GM18870 (cell line): Measurements from ENCODE around the gene OR1F1.
"Not testable (repeated sequence)": the region's sequence is repeated elsewhere in the genome, so short reads cannot be mapped to it uniquely, and the experiment has no call there.

Experiments used
- ATAC-seq: cut with Tn5 transposase; IDR thresholded peaks from one replicate; pipeline ENCODE4 v1.9.1; 2021; ENCODE audit warnings: moderate library complexity; ENCODE audit not compliant: unreplicated experiment

Gene OR1F1

DNA sequence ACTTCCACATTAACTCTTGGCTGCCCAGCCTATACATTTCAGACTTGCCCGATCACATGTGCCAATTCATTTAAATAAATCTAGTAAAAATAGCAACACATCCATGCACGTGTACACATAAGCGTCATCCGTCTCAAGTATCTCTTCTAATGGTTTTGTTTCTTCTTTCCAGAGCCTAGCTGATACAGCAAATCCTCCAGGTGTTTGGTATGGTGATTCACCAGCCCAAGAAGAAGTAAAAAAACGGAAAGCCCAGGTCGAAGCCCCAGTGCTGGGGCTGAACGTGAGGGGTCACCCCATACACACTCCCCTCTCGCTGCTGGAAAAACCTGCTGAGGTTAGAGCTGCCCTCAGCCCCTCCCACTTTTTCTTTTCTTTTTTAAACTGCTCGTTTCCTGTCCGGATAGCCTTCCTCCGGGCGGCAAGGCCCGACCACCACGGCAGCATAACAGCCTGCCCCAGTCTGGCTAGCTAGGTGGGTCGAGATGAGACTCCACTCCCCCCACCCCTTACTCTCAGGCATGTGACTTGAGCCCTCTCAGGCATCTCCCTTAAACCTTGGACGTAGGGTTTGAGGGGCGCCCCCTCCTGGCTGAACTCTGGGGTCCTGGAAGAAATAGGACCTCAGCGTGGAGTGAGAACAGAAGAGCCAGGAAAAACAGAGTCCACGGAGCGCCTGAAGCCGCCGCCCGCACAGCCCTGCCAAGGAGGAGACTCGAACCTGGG lies 13.9 kb upstream of the OR1F1 start:
- no peak for ATAC-seq

DNA sequence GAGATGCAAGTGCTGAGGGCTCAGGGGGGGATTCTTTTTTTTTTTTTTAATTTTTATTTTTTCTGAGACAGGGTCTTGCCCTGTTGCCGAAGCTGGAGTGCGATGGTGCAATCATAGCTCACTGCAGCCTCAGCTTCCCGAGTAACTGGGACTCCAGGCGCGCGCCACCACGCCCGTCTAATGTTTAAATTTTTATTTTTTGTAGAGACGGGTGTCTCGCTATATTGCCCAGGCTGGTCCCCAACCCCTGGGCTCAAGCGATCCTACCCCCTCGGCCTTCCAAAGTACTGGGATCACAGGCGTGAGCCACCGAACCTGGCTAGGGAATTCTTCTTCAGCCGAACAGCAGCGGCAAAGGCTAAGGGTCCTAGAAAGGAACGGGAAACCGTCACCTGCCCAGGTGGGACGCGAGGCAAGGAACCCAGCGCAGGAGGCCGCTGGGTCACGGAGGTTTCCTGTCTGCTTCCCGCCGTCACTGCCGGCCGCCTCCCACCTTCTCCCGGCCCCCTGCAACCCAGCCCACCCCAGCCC lies 13.3 kb upstream of the OR1F1 start:
- no peak for ATAC-seq

DNA sequence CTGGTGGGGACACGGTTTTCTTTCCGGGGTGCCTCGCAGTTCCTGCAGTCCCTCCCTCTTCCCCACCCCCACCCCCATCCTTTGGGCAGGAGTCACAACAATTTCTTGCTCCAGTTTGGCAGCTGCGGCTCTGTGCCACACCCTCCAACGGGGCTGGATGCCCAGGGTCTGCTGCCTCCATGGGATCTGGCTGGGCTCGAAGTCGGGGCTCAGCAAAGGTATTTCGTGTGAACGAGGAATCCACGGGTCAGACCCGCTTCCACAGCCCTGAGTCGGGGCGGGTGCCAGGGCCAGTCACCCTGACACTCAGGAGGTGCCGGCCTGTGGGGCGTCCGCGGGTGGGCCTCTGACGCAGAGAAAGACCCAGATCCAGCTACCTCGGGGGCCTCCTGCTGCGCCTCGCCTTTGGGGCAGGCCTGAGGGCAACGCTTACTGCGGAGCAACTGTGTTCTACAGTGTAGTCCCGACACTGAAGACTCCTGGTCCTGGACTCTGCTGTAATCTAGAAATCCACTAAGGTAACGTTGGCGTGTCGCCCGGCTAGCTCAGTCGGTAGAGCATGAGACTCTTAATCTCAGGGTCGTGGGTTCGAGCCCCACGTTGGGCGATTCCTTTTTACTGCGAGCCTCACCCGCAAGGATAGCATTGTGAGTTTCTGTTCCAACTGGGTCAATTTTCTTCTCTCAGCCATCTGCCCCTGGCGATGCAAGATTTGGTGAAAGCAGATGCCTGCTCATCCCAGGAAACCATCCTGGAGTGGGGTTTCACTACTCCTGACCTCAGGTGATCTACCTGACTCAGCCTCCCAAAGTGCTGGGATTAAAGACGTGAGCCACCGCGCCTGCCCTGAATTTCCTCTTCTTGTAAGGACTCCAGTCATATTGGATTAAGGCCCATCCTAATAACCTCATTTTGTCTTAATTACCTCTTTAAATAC lies 12.6 kb upstream of the OR1F1 start:
- no peak for ATAC-seq

DNA sequence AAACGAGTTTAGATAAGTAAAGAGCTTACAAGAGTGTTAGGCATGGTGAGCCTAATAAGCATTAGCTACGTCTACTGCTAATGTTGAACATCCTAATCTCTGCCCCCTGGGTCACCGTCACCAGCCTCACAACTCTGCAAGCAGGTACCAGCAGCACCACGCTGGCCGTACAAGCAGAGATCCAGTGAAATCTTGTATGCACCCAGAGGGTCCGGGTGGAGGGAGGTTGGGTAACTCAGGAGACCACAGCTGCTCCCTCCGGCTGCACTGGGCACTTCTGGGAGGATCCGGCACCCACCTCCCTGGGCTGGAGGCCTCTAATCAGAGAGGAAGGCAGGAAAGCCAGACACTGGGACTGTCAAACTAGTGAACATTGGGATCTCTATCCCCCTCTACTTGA lies 8.4 kb upstream of the OR1F1 start:
- no peak for ATAC-seq

DNA sequence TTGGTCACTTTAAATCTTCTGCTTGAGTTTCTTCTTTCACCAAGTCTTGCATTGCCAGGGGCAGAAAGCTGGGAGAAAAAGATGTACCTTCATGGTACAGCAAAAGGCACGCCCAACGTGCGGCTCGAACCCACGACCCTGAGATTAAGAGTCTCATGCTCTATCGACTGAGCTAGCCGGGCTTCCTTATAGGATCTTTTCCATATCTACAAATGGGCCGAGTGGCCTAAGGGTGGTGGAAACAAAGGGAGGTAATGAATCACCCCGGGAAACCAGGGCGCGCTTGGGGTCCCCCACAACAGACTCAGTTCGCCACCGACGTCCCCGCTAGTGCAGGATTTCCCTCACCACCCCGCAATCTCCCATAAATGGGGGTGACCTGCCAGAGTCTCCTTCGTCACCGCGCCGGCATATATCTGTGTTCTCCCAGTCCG lies 7.5 kb upstream of the OR1F1 start:
- no peak for ATAC-seq

DNA sequence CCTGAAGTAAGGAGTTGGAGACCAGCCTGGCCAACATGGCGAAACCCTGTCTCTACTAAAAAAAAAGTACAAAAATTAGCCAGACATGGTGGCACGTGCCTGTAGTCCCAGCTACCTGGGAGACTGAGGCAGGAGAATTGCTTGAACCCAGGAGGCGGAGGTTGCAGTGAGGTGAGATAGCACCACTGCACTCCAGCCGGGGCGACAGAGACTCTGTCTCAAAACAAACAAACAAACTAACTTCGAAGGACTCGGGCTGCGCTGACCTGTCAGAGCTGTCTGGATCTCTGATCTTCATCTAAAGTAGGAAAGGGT lies 5.8 kb upstream of the OR1F1 start:
- not testable (repeated sequence) for ATAC-seq

DNA sequence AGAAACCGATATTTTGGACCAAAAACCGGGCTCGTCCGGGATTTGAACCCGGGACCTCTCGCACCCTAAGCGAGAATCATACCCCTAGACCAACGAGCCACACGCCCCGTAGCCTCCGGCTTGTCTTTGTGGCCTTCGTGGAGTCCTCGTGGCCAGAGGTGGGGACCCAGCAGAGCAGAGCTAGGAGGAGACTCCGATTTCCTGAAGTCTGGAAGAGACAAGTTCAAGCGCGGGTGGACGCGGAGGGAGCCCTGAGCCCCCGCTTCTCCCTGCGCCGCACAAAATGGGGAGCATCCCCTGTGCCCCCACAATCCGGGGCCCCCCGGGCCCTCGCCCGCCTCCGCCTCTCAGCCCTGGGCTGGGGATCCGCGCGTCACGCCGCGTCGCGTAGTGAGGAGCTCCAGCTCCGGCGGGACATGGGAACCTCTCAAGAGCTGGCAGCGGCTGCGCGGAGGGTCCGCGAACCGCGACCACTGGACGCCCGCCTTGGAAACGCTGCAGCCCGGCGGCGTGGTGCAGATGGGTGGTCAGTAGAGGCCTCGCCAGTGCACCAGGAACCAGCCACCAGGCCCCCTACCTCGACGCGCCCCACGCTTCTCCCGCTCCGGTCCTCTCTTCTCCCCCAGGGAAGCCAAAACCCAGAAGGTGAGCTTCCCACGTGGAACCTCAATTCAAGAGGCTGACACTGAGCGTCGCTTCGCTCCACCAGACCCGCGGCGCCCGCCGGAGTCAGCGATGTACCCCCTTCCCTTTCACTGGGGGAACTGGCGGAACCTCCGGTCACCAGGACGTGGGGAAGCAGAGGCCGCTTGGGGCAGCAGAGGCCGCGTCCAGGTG lies 5.2 kb upstream of the OR1F1 start:
- ATAC-seq, result no peak

DNA sequence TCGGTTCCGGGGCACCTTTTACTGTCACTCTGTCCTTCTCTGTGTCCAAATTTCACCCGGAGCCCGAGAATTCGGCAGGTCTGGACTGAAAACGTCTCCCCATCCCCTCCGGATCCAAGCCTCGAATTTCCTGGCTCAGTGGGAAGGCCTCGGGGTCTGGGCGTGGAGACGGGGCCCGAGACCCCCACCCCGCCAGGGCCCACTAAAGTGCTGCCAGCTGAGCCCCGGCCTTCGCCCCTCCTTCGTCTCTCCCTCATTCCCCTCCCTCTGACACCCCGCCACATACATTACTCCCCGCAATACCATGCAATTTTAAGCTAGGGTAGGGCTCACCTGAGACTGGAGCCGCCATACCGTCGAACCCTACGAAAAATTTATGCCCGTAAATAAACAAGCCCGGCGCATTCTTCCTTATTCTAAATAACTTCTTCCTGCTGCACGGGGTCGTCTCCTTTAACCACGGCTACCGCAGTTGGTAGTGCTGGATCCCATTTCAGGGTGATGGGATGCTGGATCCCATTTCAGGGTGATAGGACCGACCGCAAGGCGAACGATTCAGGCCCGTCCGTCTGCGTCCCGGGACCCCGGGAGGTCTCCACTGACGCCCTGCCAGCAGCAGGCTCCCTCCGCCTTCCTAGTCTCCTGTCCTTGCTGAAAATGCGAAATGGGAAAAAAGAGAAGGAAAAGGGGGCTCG lies 4.4 kb upstream of the OR1F1 start:
- ATAC-seq, result no peak

DNA sequence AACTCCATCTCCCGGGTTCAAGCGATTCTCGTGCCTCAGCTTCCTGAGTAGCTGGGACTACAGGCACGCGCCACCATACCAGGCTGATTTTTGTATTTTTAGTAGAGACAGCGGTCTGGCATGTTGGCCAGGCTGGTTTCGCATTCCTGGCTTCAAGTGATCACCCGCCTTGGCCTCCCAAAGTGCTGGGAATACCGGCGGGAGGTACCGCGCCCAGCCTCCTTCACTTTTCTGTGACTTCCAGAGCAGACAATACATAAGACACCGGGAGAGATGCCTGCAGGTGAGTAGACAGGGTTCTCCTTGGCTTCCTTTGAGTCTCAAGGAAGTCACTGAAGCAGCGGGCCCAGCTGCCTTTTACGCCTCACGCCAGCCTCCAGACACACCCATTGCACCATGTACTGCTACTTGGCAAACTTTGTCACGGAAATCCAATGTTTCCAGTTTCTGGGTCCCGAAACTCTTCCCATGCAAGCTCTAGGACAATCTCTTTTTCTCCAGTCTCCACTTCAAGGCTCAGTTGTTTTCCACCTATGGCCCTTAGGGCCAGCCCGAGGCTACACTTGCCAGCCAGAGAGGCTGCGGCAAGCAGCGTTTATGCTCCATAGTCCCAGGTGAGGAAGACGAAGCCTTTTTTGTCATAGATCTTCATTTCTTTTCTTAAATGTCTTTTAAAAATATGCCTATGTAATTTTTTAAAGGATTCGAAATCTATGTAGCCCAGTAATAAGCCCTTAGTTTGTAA lies 886 bp upstream of the OR1F1 start:
- no peak for ATAC-seq

DNA sequence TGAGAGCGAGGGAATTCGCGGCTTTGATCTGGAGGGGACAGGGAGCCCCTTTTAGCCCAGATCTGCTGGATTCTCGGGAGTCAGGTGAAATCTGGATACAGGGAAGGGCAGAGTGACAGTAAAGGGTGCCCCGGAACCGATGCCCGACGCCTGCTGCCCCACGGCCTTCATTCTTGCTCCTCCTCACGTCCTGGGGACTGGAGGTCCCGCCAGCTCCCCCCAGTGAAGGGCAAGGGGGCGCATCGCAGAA lies 596 bp downstream of the OR1F1 start:
- ATAC-seq, result no peak

DNA sequence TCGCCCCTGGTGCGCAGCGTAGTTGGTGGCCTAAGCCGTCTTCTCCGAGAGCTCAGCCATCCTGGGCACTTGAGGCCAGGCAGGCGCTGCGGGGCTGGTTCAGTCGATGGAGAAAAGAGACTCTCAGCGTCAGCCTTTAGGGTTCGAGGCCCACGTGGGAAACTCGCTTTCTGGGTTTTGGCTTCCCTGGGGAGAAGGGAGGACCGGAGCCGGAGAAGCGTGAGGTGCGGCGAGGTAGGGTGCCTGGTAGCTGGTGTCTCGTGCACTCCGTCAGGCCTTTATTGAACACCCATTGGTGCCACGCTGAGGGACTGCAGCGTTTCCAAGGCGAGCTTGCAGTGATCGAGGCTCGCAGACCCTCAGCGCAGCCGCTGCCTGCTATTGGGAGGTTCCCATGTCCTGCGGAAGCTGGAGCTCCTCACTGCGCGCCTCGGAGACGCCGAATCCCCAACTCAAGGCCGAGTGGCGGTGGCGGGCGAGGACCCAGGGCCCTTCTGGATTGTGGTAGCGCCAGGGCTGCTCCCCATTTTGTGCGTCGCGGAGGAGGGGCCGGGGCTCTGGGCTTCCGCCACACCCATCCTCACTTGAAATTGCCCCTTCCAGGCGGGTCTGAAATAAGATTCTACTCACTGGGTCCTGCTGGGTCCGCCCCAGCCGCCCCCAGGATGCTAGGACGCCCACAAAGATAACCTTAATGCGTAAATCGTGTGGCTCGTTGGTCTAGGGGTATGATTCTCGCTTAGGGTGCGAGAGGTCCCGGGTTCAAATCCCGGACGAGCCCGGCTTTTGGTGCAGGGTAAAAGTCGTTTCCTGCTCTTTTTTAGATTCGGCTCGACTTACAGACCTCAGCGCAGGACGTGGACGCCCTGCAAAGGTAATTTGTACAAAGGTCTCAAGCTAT lies 1.2 kb downstream of the OR1F1 start:
- no peak for ATAC-seq

DNA sequence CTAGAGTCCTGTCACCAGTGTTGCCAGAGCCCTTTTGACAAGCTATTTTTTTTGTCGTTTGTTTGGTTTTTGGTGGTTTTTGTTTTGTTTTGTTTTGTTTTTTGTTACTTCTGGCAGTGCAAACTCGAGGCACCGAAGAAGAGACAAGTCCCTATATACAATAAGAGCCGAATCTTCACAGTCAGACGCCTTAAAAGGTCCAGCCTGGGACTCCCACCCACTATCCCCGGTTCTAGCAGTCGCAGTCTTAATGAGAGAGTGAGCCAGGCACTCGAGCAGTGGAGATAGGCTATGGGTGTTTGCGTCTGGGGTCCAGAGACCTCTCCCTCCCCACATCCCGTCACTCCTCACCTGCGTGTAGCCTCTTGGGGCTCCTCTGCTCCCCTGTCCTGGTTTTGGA lies 1.9 kb downstream of the OR1F1 start:
- no peak for ATAC-seq

DNA sequence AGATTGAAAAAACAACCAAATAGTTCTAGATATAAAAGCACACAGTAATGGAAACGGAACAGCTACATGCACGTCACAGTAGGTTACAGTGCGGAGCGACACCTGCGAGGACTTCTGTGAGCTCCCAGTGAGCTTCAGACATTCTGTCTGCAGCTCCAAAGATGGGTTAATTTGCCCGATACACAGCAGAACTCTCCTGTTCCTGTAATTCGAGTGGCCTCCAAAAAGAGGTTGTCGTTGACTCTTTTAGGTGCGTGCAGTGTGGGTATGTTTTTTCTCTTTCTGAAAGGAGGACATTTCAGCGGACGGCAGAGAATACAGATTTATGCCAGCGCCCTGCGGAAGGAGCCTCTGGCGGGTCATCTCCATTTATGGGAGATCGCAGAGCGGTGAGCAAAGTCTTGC lies 2.9 kb downstream of the OR1F1 start:
- no peak for ATAC-seq

DNA sequence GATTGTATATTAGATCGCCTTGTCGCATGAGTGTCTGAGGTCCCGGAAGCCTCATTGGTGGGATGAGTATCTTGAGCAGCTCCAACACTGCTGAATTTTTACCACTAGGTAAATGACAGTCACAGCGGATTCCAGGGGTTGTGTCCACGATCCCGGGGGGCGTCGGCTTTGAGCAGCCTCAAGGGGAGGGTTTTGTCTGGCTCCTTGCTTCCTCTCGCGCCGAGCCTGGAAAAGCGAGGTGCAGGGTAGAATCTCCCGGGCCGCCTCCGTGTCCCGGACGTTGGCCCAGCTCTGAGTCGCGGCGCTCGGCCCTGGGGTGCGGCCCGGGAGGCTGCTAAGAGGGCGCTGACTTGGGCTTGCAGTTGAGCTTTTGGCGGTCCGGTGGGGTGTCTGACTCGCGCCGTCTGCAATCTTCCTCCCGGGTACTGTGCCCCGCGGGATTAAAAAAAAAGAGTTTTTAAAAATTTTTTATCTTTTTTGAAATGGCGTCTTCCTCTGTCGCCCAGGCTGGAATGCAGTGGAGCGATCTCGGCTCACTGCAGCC lies 4.5 kb downstream of the OR1F1 start:
- ATAC-seq, result no peak

DNA sequence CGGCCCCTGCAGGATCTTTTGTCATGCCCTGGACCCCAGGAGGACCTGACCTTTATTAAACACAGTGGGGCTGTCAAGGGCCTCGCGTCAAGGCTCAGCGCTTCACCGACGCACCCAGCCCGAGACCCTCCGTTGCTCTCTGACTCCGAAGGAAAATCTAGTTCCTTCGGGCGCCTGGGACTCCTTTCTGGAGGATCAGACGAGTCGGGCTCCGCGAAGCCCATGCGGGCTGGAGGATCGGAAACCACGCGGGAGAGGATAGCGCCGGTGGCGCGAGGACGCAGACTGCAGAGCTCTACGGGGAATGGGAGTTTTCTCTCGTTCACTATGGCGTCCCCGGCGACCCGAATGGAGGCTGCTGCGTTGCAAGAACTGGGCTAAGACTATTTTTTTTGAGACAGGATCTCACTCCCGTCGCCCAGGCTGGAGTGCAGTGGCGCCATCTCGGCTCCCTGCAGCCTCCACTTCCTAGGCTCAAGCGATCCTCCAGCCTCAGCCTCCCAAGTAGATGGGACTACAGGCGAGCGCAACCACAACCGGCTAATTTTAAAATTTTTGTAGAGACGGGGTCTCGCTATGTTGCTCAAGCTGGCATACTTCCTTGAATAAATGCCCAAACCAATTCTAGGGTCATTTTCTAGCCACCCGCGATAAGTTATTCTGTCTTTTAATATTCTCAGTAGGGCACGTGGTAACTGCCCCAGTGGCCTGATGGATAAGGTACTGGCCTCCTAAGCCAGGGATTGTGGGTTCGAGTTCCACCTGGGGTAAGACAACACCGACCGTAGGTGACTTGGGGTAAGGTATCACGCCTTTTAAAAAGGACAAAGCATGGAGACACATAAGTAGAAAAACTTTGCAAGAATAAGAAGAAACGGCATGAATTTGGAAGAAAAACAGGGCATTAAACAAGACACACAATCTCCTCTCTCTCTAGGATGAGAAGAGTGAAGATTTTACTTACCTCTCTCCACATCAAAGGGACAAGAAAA lies 5.5 kb downstream of the OR1F1 start:
- no peak for ATAC-seq

DNA sequence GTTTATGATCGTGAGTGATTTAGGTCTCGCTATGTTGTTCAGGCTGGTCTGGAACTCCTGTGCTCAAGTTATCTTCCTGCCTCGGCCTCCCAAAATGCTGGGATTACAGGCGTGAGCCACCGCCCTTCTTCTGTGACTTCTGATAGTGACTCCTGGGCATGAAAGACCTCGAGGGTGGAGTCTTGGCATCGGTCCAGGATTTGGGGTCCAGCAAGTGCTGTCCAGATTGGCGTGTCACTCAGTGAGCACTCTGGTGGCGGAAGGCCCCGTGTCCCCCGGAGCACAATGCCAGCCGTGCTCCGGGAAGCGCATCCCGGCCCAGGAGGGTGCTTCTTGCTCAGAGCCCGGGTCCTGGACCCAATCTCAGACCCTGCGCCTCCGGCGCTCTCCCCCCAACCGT lies 6.8 kb downstream of the OR1F1 start:
- ATAC-seq, result no peak

DNA sequence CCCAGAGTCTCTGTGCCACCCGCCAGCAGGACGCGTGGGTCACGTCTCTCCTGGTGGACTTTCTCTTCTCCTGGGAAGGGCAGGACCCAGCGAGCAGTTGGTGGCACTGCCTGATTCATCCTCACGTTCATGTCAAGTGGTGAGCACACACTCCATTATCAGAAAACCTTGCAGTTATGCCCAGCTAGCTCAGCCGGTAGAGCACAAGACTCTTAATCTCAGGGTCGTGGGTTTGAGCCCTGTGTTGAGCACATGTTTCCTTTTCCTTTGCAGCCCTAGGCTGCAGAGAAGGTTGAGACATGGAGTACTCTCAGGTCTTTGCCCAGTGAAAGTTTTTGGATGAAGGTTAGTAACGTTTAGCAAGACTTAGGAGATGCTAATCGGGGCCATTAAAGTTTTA lies 8.0 kb downstream of the OR1F1 start:
- ATAC-seq, result no peak
